Prostate gland (tissue), 2 donors: ENCODE data around the gene ZNF74.

Source experiments
- CTCF ChIP-seq, 4 experiments: fragments of 200-600 bp in 2 of 4; fragments of 450-650 bp in 2 of 4; sonication (generic) in 2 of 4; IDR thresholded peaks; 1 replicate in 3 of 4; 2 replicates in 1 of 4; pipeline ENCODE4 v1.5.1; 2016 to 2019; ENCODE audit warnings: antibody characterized with exemption in 4 of 4, mild to moderate bottlenecking in 2 of 4, moderate library complexity in 2 of 4
- POLR2A ChIP-seq: fragments of 450-650 bp; IDR thresholded peaks from one replicate; pipeline ENCODE4 v1.6.1; 2016; ENCODE audit warnings: antibody characterized with exemption, mild to moderate bottlenecking
- POLR2AphosphoS5 ChIP-seq: sonication (generic); formaldehyde crosslinking; IDR thresholded peaks from one replicate; pipeline ENCODE4 v1.6.1; 2017; ENCODE audit warnings: antibody characterized with exemption

GRCh38 chr22:20425566-20426258, 31.8 kb downstream of the ZNF74 start:
- TF ChIP-seq CTCF (IDR thresholded peaks at IDR 0.05) (no peak), POLR2A (no peak), POLR2AphosphoS5 (no peak)
